SK-N-MC (cell line): ENCODE results near the gene ATPAF2.

Source experiments
- DNase-seq: peaks from one replicate; pipeline ENCODE4 v3.0.0-alpha.2; 2011; ENCODE audit warnings: low read depth, low spot score
- H3K27ac ChIP-seq: fragments of 200-600 bp; sonication (generic); 2 replicates; pipeline ENCODE4 v1.5.1; 2016; ENCODE audit warnings: mixed run types
- H3K36me3 ChIP-seq: fragments of 200-600 bp; sonication (generic); 2 replicates; pipeline ENCODE4 v1.6.1; 2017; ENCODE audit warnings: antibody characterized with exemption, low read length, mixed read lengths; ENCODE audit not compliant: insufficient read depth
- H3K4me3 ChIP-seq: fragments of 200-600 bp; sonication (generic); 2 replicates; pipeline ENCODE4 v1.5.1; 2016
- H3K9ac ChIP-seq: fragments of 200-600 bp; sonication (generic); 2 replicates; pipeline ENCODE4 v1.8.0; 2017; ENCODE audit warnings: mixed run types, mixed read lengths; ENCODE audit not compliant: insufficient read length
- H3K9me3 ChIP-seq: fragments of 200-600 bp; sonication (generic); 2 replicates; pipeline ENCODE4 v1.6.1; 2017; ENCODE audit warnings: low read depth, mild to moderate bottlenecking, antibody characterized with exemption, low read length, moderate library complexity, mixed read lengths
- EZH2 ChIP-seq: fragments of 200-600 bp; sonication (generic); IDR thresholded peaks from one replicate; pipeline ENCODE4 v1.6.1; 2017; ENCODE audit warnings: antibody characterized with exemption
- FOXP2 ChIP-seq: optimal IDR thresholded peaks from 2 replicates; pipeline ENCODE3; 2011; ENCODE audit warnings: mild to moderate bottlenecking, moderate library complexity; ENCODE audit not compliant: insufficient read depth; ENCODE audit errors: extremely low read length, control extremely low read depth
- POLR2AphosphoS5 ChIP-seq: IDR thresholded peaks from 2 replicates; pipeline ENCODE4 v1.6.1; 2012; ENCODE audit warnings: mild to moderate bottlenecking, low read depth, low read length, borderline replicate concordance

Gene ATPAF2

DNA sequence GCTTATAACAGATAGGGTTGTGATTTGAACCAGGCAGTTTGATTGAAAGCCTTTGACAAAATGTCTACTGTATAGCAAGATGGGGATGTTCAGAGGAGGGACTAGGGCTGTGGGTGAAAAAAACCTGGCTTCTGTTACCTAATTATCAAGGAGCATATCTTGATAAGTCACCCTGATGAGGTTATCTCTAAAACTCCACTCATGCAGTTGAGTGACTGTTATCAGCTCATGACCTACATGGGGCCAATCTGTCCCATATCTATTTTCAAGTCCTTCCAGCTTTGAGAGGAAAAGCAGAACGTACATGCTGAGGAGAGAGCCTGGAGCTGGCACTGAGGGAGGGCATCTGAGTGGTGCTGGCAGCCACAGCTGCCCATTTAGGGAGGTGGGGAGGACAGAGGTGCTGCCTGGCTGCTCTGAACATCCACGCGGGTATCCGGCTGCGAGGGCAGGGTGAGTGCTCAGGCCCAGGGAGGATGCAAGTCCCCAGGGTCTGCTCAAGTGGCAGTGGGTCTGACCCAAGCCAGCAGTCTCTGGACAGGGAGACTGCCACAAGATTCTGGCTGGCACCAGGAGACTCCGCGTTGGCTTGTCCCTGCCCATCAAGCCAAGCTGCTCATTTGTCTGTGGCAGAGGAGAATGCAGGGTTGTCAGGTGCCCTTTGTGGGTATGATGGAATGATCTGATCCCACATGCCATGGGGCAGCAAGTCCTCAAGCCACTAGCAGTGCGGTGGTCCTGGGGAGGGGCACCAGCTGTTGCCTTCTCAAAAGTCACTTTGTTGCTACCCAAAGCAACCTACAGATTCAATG is 29.2 kb downstream of the ATPAF2 start:
- H3K9ac ChIP-seq: no peak overlapping the region
- H3K27ac ChIP-seq: no peak overlapping the region
- H3K9me3 ChIP-seq: no peaks in the 10 kb centered on the region
- H3K36me3 ChIP-seq: no peaks in the 10 kb centered on the region
- DNase-seq: no peak
- no peak for TF ChIP-seq POLR2AphosphoS5
- no peak for TF ChIP-seq FOXP2
- no peak for TF ChIP-seq EZH2
- H3K4me3 ChIP-seq: no peak overlapping the region

GRCh38 chr17:18008496-18009268 is 30.3 kb downstream of the ATPAF2 start:
- no peak overlapping the region for H3K4me3 ChIP-seq
- no peak overlapping the region for H3K9ac ChIP-seq
- H3K9me3 ChIP-seq: no peaks in the 10 kb centered on the region
- no peaks in the 10 kb centered on the region for H3K36me3 ChIP-seq
- no peak for DNase-seq
- H3K27ac ChIP-seq: no peak overlapping the region
- TF ChIP-seq POLR2AphosphoS5 (no peak), FOXP2 (no peak)

- Histone ChIP-seq H3K9ac (no peak overlapping the region), H3K4me3 (no peak overlapping the region)
These were observed 32.3 kb downstream of the ATPAF2 start for GRCh38 chr17:18006495-18007239.

GRCh38 chr17:18005496-18005895 is 33.5 kb downstream of the ATPAF2 start:
- DNase-seq: no peak
- H3K36me3 ChIP-seq: no peaks in the 10 kb centered on the region
- no peak overlapping the region for H3K27ac ChIP-seq
- TF ChIP-seq FOXP2 (no peak), EZH2 (no peak), POLR2AphosphoS5 (no peak)
- no peak overlapping the region for H3K9ac ChIP-seq
- no peaks in the 10 kb centered on the region for H3K9me3 ChIP-seq
- no peak overlapping the region for H3K4me3 ChIP-seq

More at GRCh38 chr17:18006495-18007239, 32.3 kb downstream of the ATPAF2 start:
- Histone ChIP-seq H3K9me3 (no peaks in the 10 kb centered on the region), H3K27ac (no peak overlapping the region), H3K36me3 (no peaks in the 10 kb centered on the region)
- TF ChIP-seq POLR2AphosphoS5 (no peak), FOXP2 (no peak), EZH2 (no peak)
- DNase-seq: no peak

DNA sequence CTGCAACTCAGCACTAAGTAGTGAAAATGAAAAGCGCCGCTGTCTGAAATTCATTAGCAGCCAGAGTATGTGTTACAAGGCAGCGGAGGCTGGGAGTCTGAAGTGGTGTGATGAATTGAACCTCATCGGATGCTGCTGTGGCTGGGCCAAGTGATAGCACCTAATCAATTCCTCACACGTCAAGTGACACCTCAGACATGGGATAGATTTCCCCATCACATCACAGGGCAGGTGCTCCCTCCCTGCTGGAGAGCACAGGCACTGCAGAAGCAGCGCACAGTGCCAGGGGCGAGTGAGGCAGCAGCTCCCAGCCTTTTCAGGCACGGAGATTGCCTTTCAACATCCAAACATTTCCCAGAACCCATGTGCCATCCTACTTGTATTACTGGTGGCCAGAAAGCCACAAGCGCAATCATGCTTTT is 34.1 kb downstream of the ATPAF2 start:
- no peak overlapping the region for H3K9ac ChIP-seq
- no peaks in the 10 kb centered on the region for H3K36me3 ChIP-seq
- no peak overlapping the region for H3K4me3 ChIP-seq
- no peak overlapping the region for H3K27ac ChIP-seq
- TF ChIP-seq FOXP2 (no peak), POLR2AphosphoS5 (no peak), EZH2 (no peak)
- no peaks in the 10 kb centered on the region for H3K9me3 ChIP-seq
- DNase-seq: no peak

DNA sequence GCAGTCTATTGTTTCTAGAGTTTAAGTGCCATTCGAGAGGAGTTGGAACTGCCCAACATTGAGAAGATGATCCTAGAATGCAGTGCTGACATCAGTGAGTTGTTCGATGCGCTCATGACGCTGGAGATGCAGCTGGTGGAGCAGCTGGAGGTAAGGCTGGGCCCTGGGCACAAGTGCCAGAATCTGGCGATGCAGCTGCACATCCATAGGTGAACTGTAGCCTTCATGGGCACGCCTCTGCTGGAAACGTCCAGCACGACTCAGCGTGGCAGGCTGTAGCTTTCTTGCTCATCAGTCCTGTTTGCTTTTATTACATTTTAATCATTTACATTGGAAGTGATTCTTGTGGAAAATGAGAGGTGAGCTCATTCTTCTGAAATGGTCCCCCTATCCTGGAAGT is 34.6 kb downstream of the ATPAF2 start:
- no peak for DNase-seq
- Histone ChIP-seq H3K4me3 (no peak overlapping the region), H3K9ac (no peak overlapping the region), H3K36me3 (no peaks in the 10 kb centered on the region), H3K27ac (no peak overlapping the region), H3K9me3 (no peaks in the 10 kb centered on the region)
- TF ChIP-seq FOXP2 (no peak), POLR2AphosphoS5 (no peak), EZH2 (no peak)

- Histone ChIP-seq H3K36me3 (no peaks in the 10 kb centered on the region), H3K4me3 (no peak overlapping the region), H3K9ac (no peak overlapping the region), H3K9me3 (no peaks in the 10 kb centered on the region), H3K27ac (no peak overlapping the region)
- TF ChIP-seq FOXP2 (no peak), EZH2 (no peak), POLR2AphosphoS5 (no peak)
- no peak for DNase-seq
These were observed 36.8 kb downstream of the ATPAF2 start for GRCh38 chr17:18002171-18002570.

DNA sequence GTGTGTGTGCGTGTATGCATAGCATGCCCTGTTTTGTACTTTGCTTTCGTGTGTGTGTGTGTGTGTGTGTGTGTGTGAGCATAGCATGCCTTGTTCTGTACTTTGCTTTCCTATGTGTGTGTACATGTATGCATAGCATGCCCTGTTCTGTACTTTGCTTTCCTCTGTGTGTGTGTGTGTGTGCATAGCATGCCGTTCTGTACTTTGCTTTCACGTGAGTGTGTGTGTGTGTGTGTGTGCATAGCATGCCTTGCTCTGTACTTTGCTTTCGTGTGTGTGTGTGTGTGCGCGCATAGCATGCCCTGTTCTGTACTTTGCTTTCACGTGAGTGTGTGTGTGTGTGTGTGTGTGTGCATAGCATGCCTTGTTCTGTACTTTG is 38.9 kb downstream of the ATPAF2 start:
- Histone ChIP-seq H3K27ac (no peak overlapping the region), H3K9ac (no peak overlapping the region), H3K9me3 (no peaks in the 10 kb centered on the region), H3K4me3 (no peak overlapping the region), H3K36me3 (no peaks in the 10 kb centered on the region)
- TF ChIP-seq POLR2AphosphoS5 (no peak), EZH2 (no peak), FOXP2 (no peak)
- no peak for DNase-seq
